ENCODE results near the gene LNX2.

GRCh38 chr13:27523346-27524073 lies 96.8 kb downstream of the LNX2 start:
- no peak for TF ChIP-seq YY1 (IDR thresholded peaks at IDR 0.05; ENCODE audit: insufficient read depth, insufficient read length)
- no peak for TF ChIP-seq SUZ12 (IDR thresholded peaks at IDR 0.05; ENCODE audit: extremely low read depth, insufficient read depth, insufficient read length)
